ENCODE data around the gene SMARCAD1.
"Not testable (repeated sequence)": the region's sequence is repeated elsewhere in the genome, so short reads cannot be mapped to it uniquely, and the experiment has no call there.

SMARCAD1 gene

DNA sequence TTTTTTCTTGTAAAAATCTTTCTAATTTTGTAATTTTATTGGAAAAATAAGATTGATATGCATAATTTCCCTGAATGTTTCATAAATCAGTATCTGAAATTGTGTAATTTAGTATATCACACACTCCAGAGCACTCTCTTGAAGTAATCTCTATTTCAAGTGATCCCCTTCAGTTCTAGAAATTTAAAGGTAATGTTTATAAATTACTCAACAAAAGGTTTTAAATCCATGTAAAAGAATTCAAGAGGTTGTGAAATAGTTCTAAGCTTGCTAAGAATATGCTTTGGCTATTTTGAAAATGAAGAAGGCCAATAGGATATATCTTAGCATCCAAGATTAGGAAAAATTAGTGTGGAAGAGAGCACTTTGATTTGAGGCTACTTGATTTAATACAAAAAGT, 28.2 kb downstream of the SMARCAD1 start:
- no peak for FAIRE-seq

- no peak for FAIRE-seq
Observed at GRCh38 chr4:94237271-94237670, 29.6 kb downstream of the SMARCAD1 start.

- FAIRE-seq = no peak
Observed at GRCh38 chr4:94238160-94238559, 30.5 kb downstream of the SMARCAD1 start.

DNA sequence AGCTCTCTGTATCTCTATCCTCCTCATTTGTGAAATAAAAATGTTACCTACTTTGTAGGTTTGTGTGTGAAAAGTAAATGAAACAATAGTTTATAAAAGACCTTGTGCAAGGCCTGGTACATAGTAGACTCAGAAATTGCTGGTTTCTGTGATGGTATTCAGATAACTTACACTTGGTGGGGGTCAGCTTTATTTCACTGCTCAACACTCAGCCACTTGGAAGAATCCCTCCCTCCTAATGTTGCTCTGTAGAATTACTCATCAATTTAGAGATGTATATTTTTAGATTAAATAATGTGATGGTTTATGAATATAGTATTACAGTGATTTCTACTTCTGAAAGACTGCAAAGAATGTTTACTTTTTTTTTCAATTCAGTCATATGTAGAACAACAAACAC, 32.7 kb downstream of the SMARCAD1 start:
- no peak for FAIRE-seq

- no peak for FAIRE-seq
Observed at GRCh38 chr4:94244087-94244828, 36.6 kb downstream of the SMARCAD1 start.

- FAIRE-seq = no peak
Observed at GRCh38 chr4:94244829-94245185, 37.1 kb downstream of the SMARCAD1 start.

- FAIRE-seq = no peak
Observed at GRCh38 chr4:94251094-94251493, 43.4 kb downstream of the SMARCAD1 start.

- no peak for FAIRE-seq
Observed at GRCh38 chr4:94253036-94253435, 45.4 kb downstream of the SMARCAD1 start.

DNA sequence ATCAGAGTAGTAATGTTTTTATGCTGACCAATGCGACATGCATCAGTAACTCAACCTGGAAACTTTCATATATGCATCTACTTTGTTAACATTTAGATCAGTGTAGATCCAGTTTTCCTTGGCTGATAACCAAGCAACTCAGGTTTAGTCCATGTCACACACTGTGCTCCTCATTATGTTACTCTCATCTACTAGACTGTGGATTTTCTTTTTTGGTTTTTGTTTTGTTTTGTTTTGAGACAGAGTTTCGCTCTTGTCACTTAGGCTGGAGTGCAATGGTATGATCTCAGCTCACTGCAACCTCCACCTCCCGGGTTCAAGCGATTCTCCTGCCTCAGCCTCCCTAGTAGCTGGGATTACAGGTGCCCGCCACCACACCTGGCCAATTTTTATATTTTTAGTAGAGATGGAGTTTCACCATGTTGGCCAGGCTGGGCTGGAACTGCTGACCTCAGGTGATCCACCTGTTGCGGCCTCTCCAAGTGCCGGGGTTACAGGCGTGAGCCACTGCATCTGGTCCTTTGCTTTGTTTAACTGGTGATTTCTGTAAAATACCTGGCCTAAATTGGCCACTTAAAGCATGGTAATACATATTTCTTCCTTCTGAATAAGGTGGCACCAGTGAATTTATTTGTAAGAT, 48.6 kb downstream of the SMARCAD1 start:
- FAIRE-seq = no peak

DNA sequence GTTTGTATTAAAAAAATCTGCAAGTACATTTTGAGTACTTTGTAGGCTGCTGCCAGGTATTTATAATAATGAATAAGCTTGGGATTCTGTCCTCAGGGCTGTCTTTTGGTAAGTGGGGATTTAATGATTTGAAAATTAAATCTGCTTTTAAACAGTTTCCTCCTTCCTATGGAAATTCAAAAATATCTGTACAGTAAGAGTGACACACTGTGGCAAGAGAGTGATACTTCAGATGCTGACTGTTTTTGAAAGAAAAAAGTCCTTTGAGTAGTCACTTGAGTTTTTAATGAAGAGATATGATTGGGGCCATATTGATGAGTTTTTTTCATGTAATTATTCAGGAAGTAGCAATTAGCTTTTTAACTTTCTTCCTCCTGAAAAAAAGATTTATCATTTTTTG, 49.2 kb downstream of the SMARCAD1 start:
- no peak for FAIRE-seq

GRCh38 chr4:94262163-94263016, 54.7 kb downstream of the SMARCAD1 start:
- FAIRE-seq = no peak

DNA sequence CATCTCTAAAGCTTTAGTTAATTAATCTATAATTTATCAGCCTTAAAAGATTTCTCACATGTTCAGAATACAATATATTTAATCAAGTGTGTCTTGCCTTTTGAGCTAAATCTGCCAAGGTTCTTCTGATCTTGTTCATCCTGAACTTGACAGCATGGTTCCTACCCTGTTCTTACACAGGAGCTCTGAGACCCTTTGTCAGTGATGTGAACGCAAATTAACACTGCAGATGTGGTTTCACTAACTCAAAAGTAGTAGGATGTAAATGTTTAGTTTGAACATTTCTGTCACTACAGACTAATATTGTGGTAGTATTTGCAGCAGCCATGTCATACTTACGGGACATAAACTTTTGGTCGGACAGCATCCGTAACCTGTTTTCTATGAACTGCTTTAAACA, 59.4 kb downstream of the SMARCAD1 start:
- no peak for FAIRE-seq

DNA sequence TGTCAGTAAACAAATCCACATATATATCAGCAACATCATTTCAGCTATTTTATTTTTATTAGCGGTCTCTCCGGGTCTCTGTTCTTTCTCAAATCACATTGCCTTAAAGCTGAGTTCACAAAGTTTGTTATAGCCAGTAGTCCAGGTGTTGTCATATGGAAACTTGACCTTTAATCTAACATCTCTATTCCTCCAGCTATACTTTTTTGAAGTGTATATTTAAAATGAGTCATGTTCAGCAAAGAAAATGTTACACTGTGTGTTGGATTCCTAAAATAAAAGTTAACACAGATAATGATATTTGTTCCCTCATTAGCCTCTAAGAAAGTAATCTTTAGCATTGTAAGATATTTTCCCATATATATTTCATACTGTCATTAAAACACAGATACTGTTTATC, 63.6 kb downstream of the SMARCAD1 start:
- no peak for FAIRE-seq

- FAIRE-seq = peak; percentile 51
Observed at GRCh38 chr4:94274912-94275311, 67.2 kb downstream of the SMARCAD1 start.

DNA sequence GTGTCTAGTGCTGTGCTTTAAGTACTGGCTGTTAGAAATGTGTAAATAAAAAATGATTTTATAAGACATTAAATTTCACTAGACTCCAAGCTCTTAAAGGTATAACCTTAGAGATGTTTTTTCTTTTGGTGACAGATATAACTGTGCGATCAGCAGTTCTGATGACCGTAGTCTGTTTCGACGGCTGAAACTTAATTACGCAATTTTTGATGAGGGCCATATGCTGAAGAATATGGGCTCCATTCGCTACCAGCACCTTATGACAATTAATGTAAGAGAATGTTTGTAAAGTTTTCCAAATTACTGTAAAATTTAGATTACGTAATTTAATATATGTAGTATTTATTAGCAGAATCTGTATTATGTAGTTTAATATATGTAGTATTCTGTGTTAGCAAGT, 68.5 kb downstream of the SMARCAD1 start:
- no peak for FAIRE-seq

GRCh38 chr4:94277534-94277933, 69.9 kb downstream of the SMARCAD1 start:
- FAIRE-seq = no peak

DNA sequence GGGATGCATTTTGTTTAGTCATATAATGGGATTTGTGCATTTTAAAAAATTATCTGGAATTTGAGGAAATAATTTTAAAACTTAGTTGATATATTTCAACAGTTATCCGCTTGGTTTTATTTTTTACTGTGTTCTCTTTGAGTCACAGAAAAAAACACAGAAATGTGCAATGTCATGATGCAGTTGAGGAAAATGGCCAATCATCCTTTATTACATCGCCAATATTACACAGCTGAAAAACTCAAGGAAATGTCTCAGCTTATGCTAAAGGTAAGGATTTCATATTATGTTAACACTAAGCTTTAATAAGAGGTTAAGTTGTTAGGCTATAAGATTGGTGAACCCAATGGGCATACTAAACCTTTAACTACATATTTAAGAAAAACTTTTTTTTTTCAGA, 71.1 kb downstream of the SMARCAD1 start:
- FAIRE-seq = no peak

GRCh38 chr4:94284889-94285288, 77.2 kb downstream of the SMARCAD1 start:
- no peak for FAIRE-seq

DNA sequence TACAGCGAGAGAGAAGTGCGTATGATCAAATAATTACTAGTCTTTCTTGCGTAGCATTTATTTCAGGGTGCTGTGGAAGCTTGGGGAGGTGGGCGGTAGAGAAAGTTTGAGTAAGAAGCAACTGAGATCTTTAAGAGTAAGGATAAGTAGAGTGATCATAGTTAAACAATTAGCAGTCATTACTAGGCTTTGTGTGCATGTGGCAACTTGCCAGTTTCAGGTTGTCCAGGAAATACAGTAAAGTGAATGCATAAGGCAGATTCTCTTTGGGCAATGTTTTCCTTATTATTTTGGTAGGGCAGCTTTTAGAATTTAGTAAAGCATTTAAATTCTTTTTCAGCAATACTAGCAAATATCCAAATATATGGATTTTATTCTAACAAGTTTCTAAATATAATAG, 78.0 kb downstream of the SMARCAD1 start:
- FAIRE-seq = peak; percentile 94

DNA sequence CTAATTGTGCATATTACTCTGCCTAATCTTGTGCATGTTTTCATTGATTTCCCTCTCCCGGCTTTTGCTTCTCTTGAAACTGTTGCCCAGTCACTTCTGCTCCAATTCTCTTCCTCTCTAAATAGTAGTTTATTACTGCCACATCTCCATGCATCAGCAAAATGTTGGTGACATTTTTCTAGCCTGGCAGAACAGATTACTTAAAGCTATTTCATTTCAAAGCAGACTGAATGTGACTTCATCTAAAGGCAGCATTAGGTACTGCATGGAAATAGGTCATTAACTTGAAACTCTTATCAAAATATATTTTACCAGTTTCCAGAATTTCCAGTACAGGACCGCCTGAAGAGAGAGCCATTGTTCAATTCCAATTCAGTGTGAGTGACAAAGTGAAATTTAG, 82.6 kb downstream of the SMARCAD1 start:
- FAIRE-seq = peak; percentile 99

- FAIRE-seq = not testable (repeated sequence)
Observed at GRCh38 chr4:94293981-94294380, 86.3 kb downstream of the SMARCAD1 start.

- FAIRE-seq = not testable (repeated sequence)
Observed at GRCh38 chr4:94295473-94295872, 87.8 kb downstream of the SMARCAD1 start.

- no peak for FAIRE-seq
Observed at GRCh38 chr4:94298725-94299252, 91.1 kb downstream of the SMARCAD1 start.

DNA sequence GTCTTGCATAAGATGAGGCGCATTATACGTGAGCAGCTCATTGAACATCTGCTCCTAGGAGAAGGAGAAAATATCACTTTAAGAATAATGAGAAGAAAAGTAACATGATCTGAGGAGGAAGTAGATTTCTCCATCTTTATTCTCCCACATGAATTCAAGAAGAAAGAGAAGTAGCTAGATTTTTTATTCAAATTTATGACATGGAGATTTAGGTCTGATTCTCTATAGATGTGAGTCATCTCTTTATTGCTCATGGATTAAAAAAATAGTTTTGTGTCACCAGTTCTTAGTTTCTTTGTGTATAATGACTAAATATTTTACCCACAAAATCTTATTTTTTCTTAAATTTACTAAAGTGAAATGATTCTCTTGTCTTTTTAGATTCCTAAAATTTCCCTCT, 94.5 kb downstream of the SMARCAD1 start:
- FAIRE-seq = no peak
